Panc1 (cell line): ENCODE data around the gene DESI1. TPM values are rescaled to one million over a fixed set of nuclear protein-coding genes. Genes with fewer than 3 reads are reported as not detected.
A peak's percentile ranks its signal among the peaks of the same experiment; 100 is the strongest.
"Not testable (repeated sequence)": the region's sequence is repeated elsewhere in the genome, so short reads cannot be mapped to it uniquely, and the experiment has no call there.

Source experiments
- ATAC-seq: fragments of 200-7000 bp; cut with Tn5 transposase; 2 replicates; pipeline ENCODE4 v1.9.1; 2020; ENCODE audit warnings: mild to moderate bottlenecking, moderate library complexity
- BruUV-seq: library from RNA; stranded (reverse); fragments of 400-500 nt; replicated peaks from 2 replicates; lab custom pipeline; 2021; lab: Mats Ljungman, UMichigan
- CTCF ChIA-PET: fragments of 300-600 bp; sonication (Branson Sonifier 250); formaldehyde crosslinking; loops from one replicate; lab custom pipeline; 2022; ENCODE audit warnings: antibody characterized with exemption; lab: Charles Lee
- POLR2A ChIA-PET: fragments of 300-600 bp; sonication (Branson Sonifier 250); formaldehyde crosslinking; loops from one replicate; lab custom pipeline; 2022; ENCODE audit warnings: antibody characterized with exemption; lab: Charles Lee
- DNase-seq: peaks from one replicate; pipeline ENCODE4 v3.0.0-alpha.2; 2010; ENCODE audit warnings: low read depth, low spot score
- H3K27ac ChIP-seq: 2 replicates; pipeline ENCODE4 v1.5.1; 2011; ENCODE audit warnings: mild to moderate bottlenecking, low read length, inconsistent platforms
- H3K27me3 ChIP-seq: fragments of 200-500 bp; sonication (Bioruptor generic); 2 replicates; pipeline ENCODE4 v1.6.0; 2014; ENCODE audit warnings: low read length, inconsistent platforms; ENCODE audit not compliant: control insufficient read depth, insufficient read depth
- H3K36me3 ChIP-seq: fragments of 200-500 bp; sonication (Bioruptor generic); 2 replicates; pipeline ENCODE4 v1.5.1; 2014; ENCODE audit warnings: inconsistent platforms, mild to moderate bottlenecking, low read length, moderate library complexity; ENCODE audit not compliant: control insufficient read depth, insufficient read depth
- H3K4me1 ChIP-seq: 2 replicates; pipeline ENCODE4 v1.5.1; 2011; ENCODE audit warnings: inconsistent platforms, mild to moderate bottlenecking, low read length, moderate library complexity; ENCODE audit not compliant: control insufficient read depth, insufficient read depth
- H3K4me3 ChIP-seq, 2 experiments: 2 replicates each; pipeline ENCODE4 v1.5.1; 2011 to 2012; ENCODE audit warnings: low read depth in 2 of 2, low read length in 2 of 2, mild to moderate bottlenecking in 2 of 2, inconsistent platforms in 1 of 2, moderate library complexity in 1 of 2
- H3K9me3 ChIP-seq: fragments of 200-500 bp; sonication (Bioruptor generic); 2 replicates; pipeline ENCODE4 v1.5.1; 2014; ENCODE audit warnings: low read depth, mild to moderate bottlenecking, inconsistent platforms, low read length, moderate library complexity; ENCODE audit not compliant: control insufficient read depth, insufficient read depth
- POLR2AphosphoS5 ChIP-seq: IDR thresholded peaks from 2 replicates; pipeline ENCODE4 v1.6.1; 2012; ENCODE audit warnings: mild to moderate bottlenecking, low read depth, low read length, moderate library complexity
- SIN3A ChIP-seq: IDR thresholded peaks from 2 replicates; pipeline ENCODE4 v1.6.1; 2012; ENCODE audit warnings: low read depth, mild to moderate bottlenecking, low read length, moderate library complexity, borderline replicate concordance; ENCODE audit not compliant: insufficient read depth
- TCF7L2 ChIP-seq: IDR thresholded peaks from 2 replicates; pipeline ENCODE4 v1.6.1; 2011; ENCODE audit warnings: mild to moderate bottlenecking, low read depth, low read length, inconsistent platforms
- in situ Hi-C: cut with HindIII; loops from 2 replicates; pipeline ENCODE4 v1.10.0; 2016; ENCODE audit warnings: low sequenced_read_pairs, low pct_unique_long_range_greater_than_20kb
- intact Hi-C: fragments of 100-400 bp; cut with micrococcal nuclease; formaldehyde crosslinking; loops from one replicate; pipeline ENCODE4 v1.10.0; 2022; ENCODE audit not compliant: unreplicated experiment
- total RNA-seq: library from RNA; stranded (reverse); gene quantifications from one replicate; pipeline ENCODE4 v1.2.1, GENCODE V29; 2021; ENCODE audit not compliant: unreplicated experiment
- TF ChIP-seq, protein P1 (sequence below): fragments of 450-650 bp; IDR thresholded peaks from 2 replicates; pipeline ENCODE4 v1.5.1; 2017; ENCODE audit warnings: mild to moderate bottlenecking
- TF ChIP-seq, protein P2 (sequence below), 2 experiments: IDR thresholded peaks; 2 replicates each; pipeline ENCODE4 v1.6.1; 2011 to 2012; ENCODE audit warnings: low read depth in 2 of 2, control low read depth in 1 of 2, low read length in 1 of 2, mild to moderate bottlenecking in 1 of 2, moderate library complexity in 1 of 2; ENCODE audit not compliant: insufficient read depth in 1 of 2

The DESI1 gene
- total RNA-seq, 1 experiment from 2014 or later, result 33.5 TPM

DNA sequence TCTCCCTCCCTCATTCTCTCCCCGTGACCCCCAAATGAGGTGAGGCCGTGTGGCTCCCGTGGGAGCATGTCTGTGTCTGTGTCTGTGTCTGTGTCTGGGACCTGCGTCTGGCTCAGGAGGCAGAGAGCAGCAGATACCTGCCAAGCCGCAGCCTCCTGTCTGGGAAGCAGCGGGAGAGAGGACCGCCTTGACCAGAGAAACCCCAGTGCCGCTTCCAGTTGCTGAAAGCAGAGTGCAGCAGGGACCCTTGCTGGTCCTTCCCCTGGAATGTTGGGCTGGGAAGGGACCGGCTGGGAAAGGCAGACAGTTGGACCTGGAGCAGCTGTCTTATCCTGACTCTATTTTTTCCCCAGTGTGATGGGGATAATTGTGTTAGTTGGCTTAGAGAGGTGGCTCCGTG, 59.5 kb downstream of the DESI1 start:
- H3K4me3 ChIP-seq, result peak overlapping the region in 1 of 2 experiments; percentile 18; a peak in 1 of 4 replicates
- CTCF ChIA-PET, result no interaction called here
- ATAC-seq (0 out of 2 replicates have a peak, but pooled peaks have one; percentile 2), DNase-seq (no peak)
- H3K27me3 ChIP-seq, result no peaks in the 10 kb centered on the region
- H3K36me3 ChIP-seq, result no peaks in the 10 kb centered on the region
- peak overlapping the region; percentile 70; the same call in 1 of the 2 replicates for H3K27ac ChIP-seq
- TF ChIP-seq, protein P1, sequence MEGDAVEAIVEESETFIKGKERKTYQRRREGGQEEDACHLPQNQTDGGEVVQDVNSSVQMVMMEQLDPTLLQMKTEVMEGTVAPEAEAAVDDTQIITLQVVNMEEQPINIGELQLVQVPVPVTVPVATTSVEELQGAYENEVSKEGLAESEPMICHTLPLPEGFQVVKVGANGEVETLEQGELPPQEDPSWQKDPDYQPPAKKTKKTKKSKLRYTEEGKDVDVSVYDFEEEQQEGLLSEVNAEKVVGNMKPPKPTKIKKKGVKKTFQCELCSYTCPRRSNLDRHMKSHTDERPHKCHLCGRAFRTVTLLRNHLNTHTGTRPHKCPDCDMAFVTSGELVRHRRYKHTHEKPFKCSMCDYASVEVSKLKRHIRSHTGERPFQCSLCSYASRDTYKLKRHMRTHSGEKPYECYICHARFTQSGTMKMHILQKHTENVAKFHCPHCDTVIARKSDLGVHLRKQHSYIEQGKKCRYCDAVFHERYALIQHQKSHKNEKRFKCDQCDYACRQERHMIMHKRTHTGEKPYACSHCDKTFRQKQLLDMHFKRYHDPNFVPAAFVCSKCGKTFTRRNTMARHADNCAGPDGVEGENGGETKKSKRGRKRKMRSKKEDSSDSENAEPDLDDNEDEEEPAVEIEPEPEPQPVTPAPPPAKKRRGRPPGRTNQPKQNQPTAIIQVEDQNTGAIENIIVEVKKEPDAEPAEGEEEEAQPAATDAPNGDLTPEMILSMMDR, result no peak
- TF ChIP-seq, protein P2, sequence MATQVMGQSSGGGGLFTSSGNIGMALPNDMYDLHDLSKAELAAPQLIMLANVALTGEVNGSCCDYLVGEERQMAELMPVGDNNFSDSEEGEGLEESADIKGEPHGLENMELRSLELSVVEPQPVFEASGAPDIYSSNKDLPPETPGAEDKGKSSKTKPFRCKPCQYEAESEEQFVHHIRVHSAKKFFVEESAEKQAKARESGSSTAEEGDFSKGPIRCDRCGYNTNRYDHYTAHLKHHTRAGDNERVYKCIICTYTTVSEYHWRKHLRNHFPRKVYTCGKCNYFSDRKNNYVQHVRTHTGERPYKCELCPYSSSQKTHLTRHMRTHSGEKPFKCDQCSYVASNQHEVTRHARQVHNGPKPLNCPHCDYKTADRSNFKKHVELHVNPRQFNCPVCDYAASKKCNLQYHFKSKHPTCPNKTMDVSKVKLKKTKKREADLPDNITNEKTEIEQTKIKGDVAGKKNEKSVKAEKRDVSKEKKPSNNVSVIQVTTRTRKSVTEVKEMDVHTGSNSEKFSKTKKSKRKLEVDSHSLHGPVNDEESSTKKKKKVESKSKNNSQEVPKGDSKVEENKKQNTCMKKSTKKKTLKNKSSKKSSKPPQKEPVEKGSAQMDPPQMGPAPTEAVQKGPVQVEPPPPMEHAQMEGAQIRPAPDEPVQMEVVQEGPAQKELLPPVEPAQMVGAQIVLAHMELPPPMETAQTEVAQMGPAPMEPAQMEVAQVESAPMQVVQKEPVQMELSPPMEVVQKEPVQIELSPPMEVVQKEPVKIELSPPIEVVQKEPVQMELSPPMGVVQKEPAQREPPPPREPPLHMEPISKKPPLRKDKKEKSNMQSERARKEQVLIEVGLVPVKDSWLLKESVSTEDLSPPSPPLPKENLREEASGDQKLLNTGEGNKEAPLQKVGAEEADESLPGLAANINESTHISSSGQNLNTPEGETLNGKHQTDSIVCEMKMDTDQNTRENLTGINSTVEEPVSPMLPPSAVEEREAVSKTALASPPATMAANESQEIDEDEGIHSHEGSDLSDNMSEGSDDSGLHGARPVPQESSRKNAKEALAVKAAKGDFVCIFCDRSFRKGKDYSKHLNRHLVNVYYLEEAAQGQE (IDR thresholded peaks at IDR 0.05; ENCODE audit: insufficient read depth in 1 of 2, low read depth in 2 of 2, low read length in 1 of 2), result no peak
- no peak for TF ChIP-seq SIN3A
- no peak for TF ChIP-seq TCF7L2
- TF ChIP-seq POLR2AphosphoS5, result no peak
- no peaks in the 10 kb centered on the region for H3K9me3 ChIP-seq
- POLR2A ChIA-PET, result no interaction called here
- in situ Hi-C loops (no loop called here), intact Hi-C loops (no loop called here)
- peaks cover 51% of the 10 kb centered on the region for H3K4me1 ChIP-seq
- no TSS peak for BruUV-seq

DNA sequence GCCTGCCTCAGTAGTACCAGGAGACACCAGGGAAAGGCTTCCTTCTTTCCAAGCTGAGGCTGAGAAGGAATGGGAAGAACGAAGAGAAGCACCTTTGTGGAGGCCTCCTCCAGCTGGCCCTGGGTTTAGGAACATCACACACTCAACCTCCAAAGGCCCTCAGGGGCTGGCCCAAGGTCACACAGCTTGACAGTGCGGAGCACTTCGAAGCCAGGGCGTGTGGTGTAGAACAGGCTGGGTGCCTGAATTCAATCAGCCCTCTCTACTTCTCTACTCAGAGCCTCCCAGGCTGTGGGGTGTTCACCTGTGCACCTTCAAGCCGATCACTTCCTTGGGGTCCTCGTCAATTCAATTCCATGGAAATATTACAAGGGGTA, 60.8 kb downstream of the DESI1 start:
- TF ChIP-seq, protein P2 (IDR thresholded peaks at IDR 0.05; ENCODE audit: insufficient read depth in 1 of 2, low read depth in 2 of 2, low read length in 1 of 2), result no peak
- TF ChIP-seq, protein P1, result no peak
- TF ChIP-seq SIN3A (no peak), POLR2AphosphoS5 (no peak), TCF7L2 (no peak)
- no peak overlapping the region for H3K4me3 ChIP-seq
- H3K27ac ChIP-seq, result no peak overlapping the region
- H3K36me3 ChIP-seq, result no peaks in the 10 kb centered on the region
- in situ Hi-C loops, result no loop called here
- ATAC-seq (no peak), DNase-seq (no peak)
- BruUV-seq, result no TSS peak
- no peaks in the 10 kb centered on the region for H3K9me3 ChIP-seq
- ChIA-PET CTCF (no interaction called here), POLR2A (no interaction called here)
- H3K27me3 ChIP-seq, result no peaks in the 10 kb centered on the region
- H3K4me1 ChIP-seq, result peaks cover 54% of the 10 kb centered on the region
- intact Hi-C loops, result no loop called here

DNA sequence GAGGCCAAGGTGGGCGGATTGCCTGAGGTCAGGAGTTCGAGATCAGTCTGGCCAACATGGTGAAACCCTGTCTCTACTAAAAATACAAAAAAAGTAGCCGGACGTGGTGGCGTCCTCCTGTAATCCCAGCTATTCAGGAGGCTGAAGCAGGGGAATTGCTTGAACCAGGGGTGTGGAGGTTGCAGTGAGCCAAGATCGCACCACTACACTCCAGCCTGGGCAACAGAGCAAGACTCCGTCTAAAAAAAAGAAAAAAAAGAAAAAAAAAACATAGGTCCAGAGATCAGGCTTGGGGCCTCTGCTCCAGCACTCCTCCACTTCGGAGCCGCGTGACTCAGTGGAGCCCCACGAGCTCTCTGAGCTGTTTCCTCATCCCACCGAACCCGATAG, 62.6 kb downstream of the DESI1 start:
- H3K27me3 ChIP-seq, H3K27ac ChIP-seq, CTCF ChIA-PET, BruUV-seq, in situ Hi-C loops, H3K36me3 ChIP-seq, POLR2A ChIA-PET, DNase-seq, ATAC-seq, H3K4me3 ChIP-seq, H3K9me3 ChIP-seq, intact Hi-C loops: not testable (repeated sequence)
- H3K4me1 ChIP-seq, result peaks cover 46% of the 10 kb centered on the region
